Central memory CD8-positive, alpha-beta T cell (primary cell): ENCODE measurements around the gene ABLIM1.

ENCODE experiments used
- ATAC-seq: fragments of 150-1000 bp; cut with Tn5 transposase; replicated peaks from 2 replicates; pipeline ENCODE4 v1.10.0; 2022; ENCODE audit warnings: mild to moderate bottlenecking, moderate FRiP score, moderate number of reproducible peaks; ENCODE audit not compliant: poor library complexity, severe bottlenecking; ENCODE audit errors: extremely low read depth
- DNase-seq, 2 donors: peaks; one replicate each; pipeline ENCODE4 v3.0.0; 2021; ENCODE audit warnings: low spot score in 2 of 2
- H3K27ac Mint-ChIP-seq: one replicate; pipeline ENCODE4 v1.8.0; 2022; ENCODE audit warnings: low read depth, mild to moderate bottlenecking, moderate library complexity, mixed read lengths
- H3K27me3 Mint-ChIP-seq: one replicate; pipeline ENCODE4 v1.8.0; 2022; ENCODE audit warnings: mixed read lengths
- H3K36me3 Mint-ChIP-seq: one replicate; pipeline ENCODE4 v1.8.0; 2022; ENCODE audit warnings: mild to moderate bottlenecking, moderate library complexity, mixed read lengths; ENCODE audit not compliant: insufficient read depth
- H3K4me1 Mint-ChIP-seq: one replicate; pipeline ENCODE4 v1.8.0; 2022; ENCODE audit warnings: mixed read lengths
- H3K4me3 Mint-ChIP-seq: one replicate; pipeline ENCODE4 v1.8.0; 2022; ENCODE audit warnings: mild to moderate bottlenecking, moderate library complexity, mixed read lengths
- H3K9me3 Mint-ChIP-seq: one replicate; pipeline ENCODE4 v1.8.0; 2022; ENCODE audit warnings: mixed read lengths

The ABLIM1 gene

DNA sequence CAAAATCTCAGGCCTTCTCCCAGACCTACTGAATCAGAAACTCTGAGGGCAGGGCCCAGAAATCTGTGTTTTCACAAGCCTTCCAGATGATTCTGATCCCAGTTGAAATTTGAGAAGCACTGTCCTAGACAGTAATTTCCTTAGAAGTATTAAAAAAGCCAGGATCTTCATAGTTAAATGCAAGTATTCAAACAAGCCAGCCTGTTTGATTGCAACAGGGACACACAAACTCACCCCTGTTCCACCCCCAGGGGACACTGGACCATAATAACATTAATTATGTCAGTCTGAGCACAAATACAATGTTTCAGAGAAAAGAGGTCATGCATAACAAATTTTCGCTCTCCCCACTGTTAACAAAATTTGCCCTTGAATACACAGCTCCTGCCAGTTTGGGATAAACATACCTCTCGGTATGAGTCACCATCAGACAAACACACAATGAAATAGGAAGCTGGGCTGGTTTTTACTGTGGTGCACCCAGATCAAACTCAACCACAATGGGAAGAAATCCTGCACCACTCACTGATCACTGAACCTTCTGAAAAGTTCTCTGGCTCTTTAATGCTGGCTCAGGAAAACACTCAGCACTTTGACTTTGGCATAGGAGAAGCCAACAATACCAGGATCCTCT lies 34.3 kb downstream of the ABLIM1 start:
- H3K9me3 Mint-ChIP-seq, result no peaks in the 10 kb centered on the region
- H3K4me3 Mint-ChIP-seq, result no peak overlapping the region
- H3K4me1 Mint-ChIP-seq, result no peaks in the 10 kb centered on the region
- no peak for ATAC-seq
- no peak for DNase-seq
- no peaks in the 10 kb centered on the region for H3K27me3 Mint-ChIP-seq
- H3K36me3 Mint-ChIP-seq, result no peaks in the 10 kb centered on the region
- no peak overlapping the region for H3K27ac Mint-ChIP-seq

DNA sequence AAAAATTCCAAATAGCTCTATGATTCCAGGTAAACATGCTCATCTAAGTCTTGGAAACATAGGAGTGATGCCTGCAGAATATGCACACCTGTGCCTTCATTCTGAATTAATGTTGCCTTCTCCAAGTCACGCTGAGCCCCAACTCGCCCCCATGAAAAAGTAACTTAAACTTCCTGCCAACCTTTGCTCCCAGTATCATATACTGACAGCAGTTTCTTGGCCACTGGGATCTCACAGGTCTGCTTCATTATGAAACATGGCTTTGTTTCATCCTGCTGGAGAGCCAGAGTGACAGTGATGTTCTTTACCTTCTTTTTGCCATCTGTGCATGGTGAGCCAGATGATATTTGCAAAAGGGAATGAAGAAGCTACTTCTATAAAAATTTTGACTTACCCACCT lies 34.9 kb downstream of the ABLIM1 start:
- no peaks in the 10 kb centered on the region for H3K4me1 Mint-ChIP-seq
- no peak overlapping the region for H3K27ac Mint-ChIP-seq
- H3K27me3 Mint-ChIP-seq, result no peaks in the 10 kb centered on the region
- no peaks in the 10 kb centered on the region for H3K36me3 Mint-ChIP-seq
- no peak overlapping the region for H3K4me3 Mint-ChIP-seq
- no peaks in the 10 kb centered on the region for H3K9me3 Mint-ChIP-seq
- DNase-seq (no peak), ATAC-seq (no peak)

GRCh38 chr10:114618722-114619121 lies 39.4 kb downstream of the ABLIM1 start:
- Mint-ChIP-seq H3K27me3 (no peaks in the 10 kb centered on the region), H3K9me3 (no peaks in the 10 kb centered on the region), H3K4me1 (peaks cover 6% of the 10 kb centered on the region), H3K27ac (no peak overlapping the region), H3K36me3 (no peaks in the 10 kb centered on the region), H3K4me3 (no peak overlapping the region)
- ATAC-seq (no peak), DNase-seq (no peak)

DNA sequence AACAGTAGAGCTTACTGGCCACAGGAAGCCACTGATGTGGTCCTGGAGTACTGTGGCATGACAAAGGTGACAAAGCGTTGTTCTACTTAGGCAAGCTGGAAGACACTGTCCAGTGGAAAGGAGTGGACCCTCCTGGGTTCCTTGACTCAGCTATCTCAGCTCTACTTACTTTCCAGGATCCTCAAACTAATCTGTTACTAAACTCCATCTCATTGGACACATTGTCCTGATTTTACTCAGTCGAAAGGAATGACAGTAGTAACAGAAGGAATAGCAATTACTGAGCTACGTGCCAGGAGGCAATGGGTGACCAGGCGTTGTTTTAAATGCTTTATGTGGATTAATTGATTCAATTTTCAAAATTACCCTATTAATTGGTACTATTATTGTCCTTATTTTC lies 41.6 kb downstream of the ABLIM1 start:
- no peaks in the 10 kb centered on the region for H3K27me3 Mint-ChIP-seq
- no peak overlapping the region for H3K27ac Mint-ChIP-seq
- no peaks in the 10 kb centered on the region for H3K36me3 Mint-ChIP-seq
- no peak for ATAC-seq
- peaks cover 6% of the 10 kb centered on the region for H3K4me1 Mint-ChIP-seq
- DNase-seq, result no peak
- H3K4me3 Mint-ChIP-seq, result no peak overlapping the region
- no peaks in the 10 kb centered on the region for H3K9me3 Mint-ChIP-seq

- no peak for ATAC-seq
- Mint-ChIP-seq H3K27me3 (no peaks in the 10 kb centered on the region), H3K4me1 (peaks cover 6% of the 10 kb centered on the region), H3K4me3 (no peak overlapping the region), H3K9me3 (no peaks in the 10 kb centered on the region), H3K27ac (no peak overlapping the region), H3K36me3 (no peaks in the 10 kb centered on the region)
- DNase-seq, result no peak
Measured at GRCh38 chr10:114616103-114616502, 42.0 kb downstream of the ABLIM1 start.

GRCh38 chr10:114615600-114616007 lies 42.5 kb downstream of the ABLIM1 start:
- Mint-ChIP-seq H3K36me3 (no peaks in the 10 kb centered on the region), H3K4me1 (peaks cover 6% of the 10 kb centered on the region), H3K27ac (no peak overlapping the region), H3K9me3 (no peaks in the 10 kb centered on the region), H3K4me3 (no peak overlapping the region), H3K27me3 (no peaks in the 10 kb centered on the region)
- no peak for DNase-seq
- no peak for ATAC-seq

DNA sequence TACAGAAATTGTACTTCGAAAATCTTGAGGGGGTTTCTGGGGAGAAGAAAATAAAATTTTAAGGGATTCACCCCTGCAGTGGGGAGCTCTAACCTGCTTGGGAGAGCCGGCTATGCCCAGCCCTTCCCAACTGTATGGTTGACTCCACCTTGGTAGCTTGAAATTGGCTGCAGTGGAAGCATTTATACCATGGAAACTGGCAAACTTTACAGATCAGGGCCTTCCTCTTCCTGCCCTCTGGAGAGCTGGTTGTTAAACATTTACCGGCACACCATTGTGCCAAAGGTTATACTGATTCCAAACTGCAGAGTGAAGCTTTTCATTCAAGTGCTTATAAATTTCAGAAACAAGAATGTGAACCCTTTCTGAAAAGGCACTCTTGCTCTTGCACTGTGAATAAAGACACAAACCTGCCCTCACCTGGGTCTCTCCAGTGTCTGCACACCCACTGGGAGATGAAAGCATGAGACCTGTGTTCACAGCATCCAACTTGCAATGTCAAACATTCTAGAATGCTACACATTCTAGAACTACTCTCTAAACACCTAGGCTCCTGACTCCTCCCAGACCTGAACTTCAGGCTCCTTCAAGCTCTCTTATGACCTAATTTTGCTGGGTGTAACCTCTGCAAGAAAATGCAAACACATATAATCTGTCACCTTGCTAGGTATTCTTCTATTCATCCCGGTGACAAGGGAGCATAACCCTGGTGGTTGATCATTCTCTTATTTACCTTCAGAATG lies 44.7 kb downstream of the ABLIM1 start:
- ATAC-seq, result no peak
- no peak overlapping the region for H3K4me3 Mint-ChIP-seq
- H3K9me3 Mint-ChIP-seq, result no peaks in the 10 kb centered on the region
- no peaks in the 10 kb centered on the region for H3K36me3 Mint-ChIP-seq
- H3K27ac Mint-ChIP-seq, result no peak overlapping the region
- no peaks in the 10 kb centered on the region for H3K27me3 Mint-ChIP-seq
- peaks cover 6% of the 10 kb centered on the region for H3K4me1 Mint-ChIP-seq
- no peak for DNase-seq

DNA sequence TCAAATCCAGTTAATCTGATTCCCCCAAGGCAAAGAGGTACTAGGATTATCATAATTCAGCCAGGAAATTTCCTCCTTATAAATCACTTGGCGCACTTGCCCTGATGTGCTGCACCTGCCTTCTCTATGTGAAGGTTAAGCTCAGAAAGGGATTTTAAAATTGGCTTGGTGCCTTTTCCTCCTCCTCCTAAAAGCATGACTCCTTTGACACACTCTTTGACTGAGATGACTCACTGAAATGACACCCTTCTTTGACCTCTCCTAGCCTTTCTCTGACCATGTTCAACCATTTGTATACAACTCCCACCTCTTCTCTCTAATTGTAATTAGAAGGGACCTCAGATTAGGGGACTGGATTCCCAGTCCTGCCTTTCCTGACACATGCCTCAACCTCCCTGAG lies 46.5 kb downstream of the ABLIM1 start:
- H3K9me3 Mint-ChIP-seq, result no peaks in the 10 kb centered on the region
- H3K27ac Mint-ChIP-seq, result no peak overlapping the region
- DNase-seq (no peak), ATAC-seq (no peak)
- no peak overlapping the region for H3K4me3 Mint-ChIP-seq
- H3K36me3 Mint-ChIP-seq, result no peaks in the 10 kb centered on the region
- no peaks in the 10 kb centered on the region for H3K27me3 Mint-ChIP-seq
- H3K4me1 Mint-ChIP-seq, result peaks cover 6% of the 10 kb centered on the region

- H3K36me3 Mint-ChIP-seq, result no peaks in the 10 kb centered on the region
- DNase-seq, result no peak
- H3K27me3 Mint-ChIP-seq, result no peaks in the 10 kb centered on the region
- H3K4me3 Mint-ChIP-seq, result no peak overlapping the region
- H3K9me3 Mint-ChIP-seq, result no peaks in the 10 kb centered on the region
- no peak overlapping the region for H3K27ac Mint-ChIP-seq
- no peak for ATAC-seq
- no peaks in the 10 kb centered on the region for H3K4me1 Mint-ChIP-seq
Measured at GRCh38 chr10:114609518-114610426, 48.3 kb downstream of the ABLIM1 start.

GRCh38 chr10:114607358-114607998 lies 50.6 kb downstream of the ABLIM1 start:
- no peaks in the 10 kb centered on the region for H3K4me1 Mint-ChIP-seq
- H3K27me3 Mint-ChIP-seq, result no peaks in the 10 kb centered on the region
- H3K36me3 Mint-ChIP-seq, result no peaks in the 10 kb centered on the region
- H3K9me3 Mint-ChIP-seq, result no peaks in the 10 kb centered on the region
- H3K27ac Mint-ChIP-seq, result no peak overlapping the region
- DNase-seq, result no peak
- ATAC-seq, result no peak
- H3K4me3 Mint-ChIP-seq, result no peak overlapping the region

GRCh38 chr10:114605155-114605797 lies 52.8 kb downstream of the ABLIM1 start:
- Mint-ChIP-seq H3K27me3 (no peaks in the 10 kb centered on the region), H3K36me3 (no peaks in the 10 kb centered on the region), H3K4me3 (no peak overlapping the region), H3K9me3 (no peaks in the 10 kb centered on the region), H3K4me1 (peaks cover 6% of the 10 kb centered on the region), H3K27ac (no peak overlapping the region)
- DNase-seq (no peak), ATAC-seq (no peak)
